Suppressor macrophage (primary cell): ENCODE measurements around the gene USHBP1.

Experiments used
- DNase-seq, 4 experiments: peaks; one replicate each; pipeline ENCODE4 v3.0.0-alpha.2; 2020 to 2022

USHBP1 gene

GRCh38 chr19:17210296-17210695 lies 54.2 kb downstream of the USHBP1 start:
- DNase-seq: no peak

GRCh38 chr19:17209126-17210036 lies 55.2 kb downstream of the USHBP1 start:
- peak; percentile 31 to 61 (median 45) for DNase-seq

DNA sequence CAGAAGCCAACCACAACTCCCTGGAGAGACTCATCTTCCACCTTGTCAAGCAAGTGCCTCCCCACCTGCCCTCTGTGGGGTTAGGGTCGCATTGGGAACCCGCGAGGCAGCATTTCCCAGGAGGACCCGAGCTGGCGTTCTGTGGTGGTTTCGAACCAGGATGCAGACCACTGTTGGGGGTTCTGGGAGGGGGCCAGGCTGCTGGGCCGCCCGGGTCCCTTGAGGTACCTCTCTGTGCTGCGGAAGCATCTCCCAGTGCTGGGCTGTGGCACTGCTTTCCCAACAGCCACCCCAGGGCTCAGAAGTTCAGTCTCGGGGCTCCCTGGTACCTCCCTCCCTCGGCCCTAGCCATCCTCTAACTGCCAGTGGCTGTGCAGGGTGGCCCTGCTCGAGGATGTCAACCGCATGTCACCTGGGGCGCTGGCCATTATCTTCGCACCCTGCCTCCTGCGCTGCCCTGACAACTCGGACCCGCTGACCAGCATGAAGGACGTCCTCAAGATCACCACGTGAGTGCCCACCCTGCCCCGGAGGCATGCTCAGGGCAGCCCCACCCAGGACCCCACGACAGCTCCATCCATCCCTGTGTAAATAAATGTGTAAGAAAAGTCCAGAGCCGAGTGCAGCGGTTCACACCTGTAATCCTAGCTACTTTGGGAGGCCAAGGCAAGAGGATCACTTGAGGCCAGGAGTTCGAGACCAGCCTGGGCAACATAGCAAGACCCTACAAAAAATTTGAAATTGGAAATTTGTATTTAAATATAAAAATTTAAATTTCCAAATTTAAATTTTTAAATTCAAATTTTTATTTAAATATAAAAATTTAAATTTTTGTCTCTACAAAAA lies 57.6 kb downstream of the USHBP1 start:
- no peak for DNase-seq

GRCh38 chr19:17205237-17206140 lies 59.1 kb downstream of the USHBP1 start:
- peak; percentile 32 to 62 (median 42) for DNase-seq

DNA sequence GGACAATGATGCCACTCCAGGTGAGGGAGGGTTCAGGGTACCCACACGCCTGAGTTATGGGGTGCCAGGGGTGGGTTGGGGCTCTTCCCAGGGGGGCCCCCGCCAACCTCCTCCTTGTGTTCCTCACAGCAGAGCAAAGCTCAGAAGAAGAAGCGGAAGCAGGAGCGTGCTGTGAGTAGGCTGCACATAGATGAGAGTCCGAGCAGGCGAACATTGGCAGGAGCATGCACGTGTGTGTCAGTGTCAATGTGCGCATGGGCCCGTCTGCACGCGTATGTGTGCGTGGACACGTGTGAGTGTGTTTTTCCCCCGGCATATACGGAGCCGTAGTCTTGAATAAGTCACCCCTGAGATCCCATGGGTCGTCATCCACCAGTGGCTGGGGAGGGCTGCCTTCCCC lies 61.8 kb downstream of the USHBP1 start:
- DNase-seq: no peak

GRCh38 chr19:17202249-17202648 lies 62.3 kb downstream of the USHBP1 start:
- DNase-seq: peak in 3 of 4 experiments; percentile 28 to 57 (median 36)

- no peak for DNase-seq
These were observed 64.0 kb downstream of the USHBP1 start for GRCh38 chr19:17200408-17201079.
